ENCODE measurements around the gene CACNA2D1. TPM values are rescaled to one million over a fixed set of nuclear protein-coding genes. Genes with fewer than 3 reads are reported as not detected.

CACNA2D1 gene
- total RNA-seq, 2 experiments from 2014 or later, result not detected

GRCh38 chr7:82122275-82122674 is 321.3 kb downstream of the CACNA2D1 start:
- no peak overlapping the region for H3K4me3 Mint-ChIP-seq
- ChIA-PET POLR2A (no interaction called here), CTCF (no interaction called here)
- H3K27me3 Mint-ChIP-seq, result no peaks in the 10 kb centered on the region
- no peaks in the 10 kb centered on the region for H3K9me3 Mint-ChIP-seq
- H3K27ac Mint-ChIP-seq, result no peak overlapping the region
- H3K36me3 Mint-ChIP-seq (ENCODE audit: low read depth), result no peaks in the 10 kb centered on the region
- no peaks in the 10 kb centered on the region for H3K4me1 Mint-ChIP-seq
- no peak for DNase-seq

DNA sequence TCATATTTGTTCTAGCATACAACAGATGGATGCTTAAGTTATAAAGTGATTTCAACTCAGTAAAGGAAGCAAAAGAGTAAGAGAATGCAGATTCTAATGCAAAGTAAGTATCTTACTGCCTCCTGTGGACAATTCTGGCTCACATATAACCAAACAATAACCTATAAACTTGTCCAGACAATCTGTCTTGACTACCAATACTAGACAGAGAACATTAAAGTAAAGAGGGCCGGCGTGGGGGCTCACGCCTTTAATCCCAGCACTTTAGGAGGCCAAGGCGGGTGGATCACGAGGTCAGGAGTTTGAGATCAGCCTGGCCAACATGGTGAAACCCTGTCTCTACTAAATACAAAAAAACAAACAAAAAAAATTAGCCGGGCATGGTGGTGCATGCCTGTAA is 329.3 kb downstream of the CACNA2D1 start:
- CTCF ChIA-PET, result no interaction called here
- POLR2A ChIA-PET, result no interaction called here

GRCh38 chr7:82110146-82110840 is 333.3 kb downstream of the CACNA2D1 start:
- H3K27me3 Mint-ChIP-seq, result no peaks in the 10 kb centered on the region
- POLR2A ChIA-PET, result no interaction called here
- no peak for DNase-seq
- no peaks in the 10 kb centered on the region for H3K36me3 Mint-ChIP-seq (ENCODE audit: low read depth)
- no peak overlapping the region for H3K4me3 Mint-ChIP-seq
- no peaks in the 10 kb centered on the region for H3K4me1 Mint-ChIP-seq
- CTCF ChIA-PET, result no interaction called here
- peaks cover 7% of the 10 kb centered on the region for H3K9me3 Mint-ChIP-seq
- no peak overlapping the region for H3K27ac Mint-ChIP-seq

More for the DNA sequence above, 329.3 kb downstream of the CACNA2D1 start:
- Mint-ChIP-seq H3K27ac (no peak overlapping the region), H3K27me3 (no peaks in the 10 kb centered on the region), H3K9me3 (peaks cover 3% of the 10 kb centered on the region), H3K4me3 (no peak overlapping the region), H3K4me1 (no peaks in the 10 kb centered on the region), H3K36me3 (ENCODE audit: low read depth) (no peaks in the 10 kb centered on the region)
- no peak for DNase-seq

GRCh38 chr7:82109288-82109687 is 334.3 kb downstream of the CACNA2D1 start:
- ChIA-PET POLR2A (no interaction called here), CTCF (no interaction called here)
- Mint-ChIP-seq H3K4me3 (no peak overlapping the region), H3K4me1 (no peaks in the 10 kb centered on the region), H3K36me3 (ENCODE audit: low read depth) (no peaks in the 10 kb centered on the region), H3K9me3 (peaks cover 7% of the 10 kb centered on the region), H3K27me3 (no peaks in the 10 kb centered on the region), H3K27ac (no peak overlapping the region)
- DNase-seq, result no peak

DNA sequence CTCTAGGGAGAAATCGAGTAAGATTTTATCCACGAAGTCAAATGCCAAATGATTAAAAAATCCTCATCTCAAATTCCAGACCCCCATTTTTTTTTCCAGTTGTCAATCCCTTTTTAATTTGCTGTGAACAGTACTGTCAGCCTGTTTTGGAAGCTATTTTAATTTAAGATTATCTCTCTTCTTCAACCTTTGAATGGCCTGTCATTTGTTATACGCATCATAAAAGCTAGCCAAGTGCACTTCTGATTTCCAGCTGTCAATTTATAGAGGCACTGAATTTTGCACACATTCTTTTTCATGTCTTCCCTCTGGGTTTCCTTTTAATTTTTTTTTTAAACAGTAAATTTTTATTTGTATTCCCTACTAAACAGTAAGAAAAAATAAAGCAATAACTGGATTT is 337.4 kb downstream of the CACNA2D1 start:
- no peaks in the 10 kb centered on the region for H3K36me3 Mint-ChIP-seq (ENCODE audit: low read depth)
- ChIA-PET POLR2A (no interaction called here), CTCF (no interaction called here)
- no peaks in the 10 kb centered on the region for H3K4me1 Mint-ChIP-seq
- no peaks in the 10 kb centered on the region for H3K27me3 Mint-ChIP-seq
- H3K4me3 Mint-ChIP-seq, result no peak overlapping the region
- H3K9me3 Mint-ChIP-seq, result peaks cover 7% of the 10 kb centered on the region
- DNase-seq, result no peak
- H3K27ac Mint-ChIP-seq, result no peak overlapping the region

- Mint-ChIP-seq H3K27me3 (no peaks in the 10 kb centered on the region), H3K9me3 (peaks cover 6% of the 10 kb centered on the region), H3K27ac (no peak overlapping the region), H3K36me3 (ENCODE audit: low read depth) (no peaks in the 10 kb centered on the region), H3K4me1 (no peaks in the 10 kb centered on the region), H3K4me3 (no peak overlapping the region)
- POLR2A ChIA-PET, result no interaction called here
- DNase-seq, result no peak
- CTCF ChIA-PET, result no interaction called here
Observed at GRCh38 chr7:82105463-82105862, 338.1 kb downstream of the CACNA2D1 start.

DNA sequence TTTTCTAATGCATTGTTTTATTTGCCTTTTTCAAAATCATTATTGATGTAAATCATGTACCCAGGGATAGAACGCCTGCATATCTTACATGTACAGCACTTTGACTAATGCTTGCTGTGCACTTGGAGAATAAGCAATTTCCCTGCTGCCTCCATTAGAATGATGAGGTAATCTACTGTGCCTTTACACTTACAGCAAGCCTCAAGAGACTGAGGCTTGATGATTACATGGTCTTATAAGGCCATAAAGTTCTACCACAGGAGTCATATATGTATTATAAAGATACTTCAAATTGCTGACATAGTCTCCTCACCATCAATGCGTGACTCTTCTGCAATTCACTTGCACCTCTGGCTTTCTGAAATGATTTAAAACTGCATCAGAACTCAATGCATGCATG is 345.2 kb downstream of the CACNA2D1 start:
- Mint-ChIP-seq H3K4me3 (no peak overlapping the region), H3K4me1 (no peaks in the 10 kb centered on the region), H3K27me3 (no peaks in the 10 kb centered on the region), H3K36me3 (ENCODE audit: low read depth) (no peaks in the 10 kb centered on the region), H3K27ac (no peak overlapping the region), H3K9me3 (no peaks in the 10 kb centered on the region)
- CTCF ChIA-PET, result no interaction called here
- DNase-seq, result no peak
- POLR2A ChIA-PET, result no interaction called here

DNA sequence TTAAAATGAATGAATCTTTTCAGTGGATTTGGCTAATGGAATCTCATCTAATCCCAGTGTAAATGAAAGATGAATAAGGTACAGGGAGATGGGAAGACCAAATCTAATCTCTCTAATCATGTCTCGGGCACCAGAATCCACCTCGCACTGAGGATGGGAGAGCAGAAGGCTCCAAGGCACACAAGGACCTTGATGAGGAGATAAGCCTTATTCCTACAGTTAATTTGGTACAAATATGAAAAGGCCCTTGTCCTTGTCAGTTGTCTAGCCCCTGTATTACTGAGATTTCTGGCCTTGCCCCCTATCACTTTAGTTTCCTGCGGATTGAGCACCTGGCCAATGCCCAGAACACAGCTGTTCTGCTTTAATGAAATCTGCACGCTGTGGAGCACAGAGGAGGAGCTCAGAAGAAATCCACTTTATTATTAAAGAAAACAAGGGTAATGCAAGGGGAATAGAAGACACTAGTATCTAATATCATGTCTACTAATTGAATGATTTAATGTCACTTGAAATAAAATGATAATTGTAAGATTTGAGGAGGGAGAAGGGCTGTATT is 352.4 kb downstream of the CACNA2D1 start:
- H3K27me3 Mint-ChIP-seq, result no peaks in the 10 kb centered on the region
- no peaks in the 10 kb centered on the region for H3K36me3 Mint-ChIP-seq (ENCODE audit: low read depth)
- no peak overlapping the region for H3K4me3 Mint-ChIP-seq
- ChIA-PET POLR2A (no interaction called here), CTCF (no interaction called here)
- H3K4me1 Mint-ChIP-seq, result no peaks in the 10 kb centered on the region
- no peak for DNase-seq
- no peaks in the 10 kb centered on the region for H3K9me3 Mint-ChIP-seq
- H3K27ac Mint-ChIP-seq, result no peak overlapping the region

- no peak for DNase-seq
- no peaks in the 10 kb centered on the region for H3K4me1 Mint-ChIP-seq
- H3K36me3 Mint-ChIP-seq (ENCODE audit: low read depth), result no peaks in the 10 kb centered on the region
- CTCF ChIA-PET, result interaction anchor here (0.6 kb wide), 1 partner anchor 189 kb away, joined by 3 read pairs; no protein-coding TSS in a partner anchor
- POLR2A ChIA-PET, result no interaction called here
- peaks cover under 1% of the 10 kb centered on the region for H3K9me3 Mint-ChIP-seq
- no peak overlapping the region for H3K27ac Mint-ChIP-seq
- no peak overlapping the region for H3K4me3 Mint-ChIP-seq
- no peaks in the 10 kb centered on the region for H3K27me3 Mint-ChIP-seq
Observed at GRCh38 chr7:82087099-82087498, 356.5 kb downstream of the CACNA2D1 start.

DNA sequence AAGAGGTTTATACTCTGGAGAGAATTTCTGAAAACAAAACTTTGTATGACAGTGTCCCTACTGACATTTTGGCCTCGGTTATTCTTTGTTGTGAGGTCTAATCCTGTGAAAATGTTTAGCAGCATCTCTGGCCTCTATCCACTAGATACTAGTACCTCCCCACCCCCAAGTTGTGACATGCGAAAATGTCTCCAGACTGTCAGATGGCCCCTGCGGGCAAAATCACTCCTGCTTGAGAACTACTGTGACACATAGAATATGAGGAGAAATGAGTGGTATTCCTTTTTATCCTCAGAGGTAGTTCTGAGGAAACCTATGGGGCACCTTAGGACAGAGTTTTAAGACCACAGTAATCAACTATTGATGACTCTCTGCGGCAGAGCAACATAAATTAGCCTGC is 358.5 kb downstream of the CACNA2D1 start:
- Mint-ChIP-seq H3K4me3 (no peak overlapping the region), H3K9me3 (peaks cover 2% of the 10 kb centered on the region), H3K27ac (no peak overlapping the region), H3K4me1 (no peaks in the 10 kb centered on the region), H3K36me3 (ENCODE audit: low read depth) (no peaks in the 10 kb centered on the region), H3K27me3 (no peaks in the 10 kb centered on the region)
- CTCF ChIA-PET, result no interaction called here
- POLR2A ChIA-PET, result no interaction called here
- DNase-seq, result no peak

- H3K27me3 Mint-ChIP-seq, result no peaks in the 10 kb centered on the region
- no peak overlapping the region for H3K27ac Mint-ChIP-seq
- H3K36me3 Mint-ChIP-seq (ENCODE audit: low read depth), result no peaks in the 10 kb centered on the region
- no peak overlapping the region for H3K4me3 Mint-ChIP-seq
- ChIA-PET CTCF (no interaction called here), POLR2A (no interaction called here)
- peaks cover 2% of the 10 kb centered on the region for H3K9me3 Mint-ChIP-seq
- H3K4me1 Mint-ChIP-seq, result no peaks in the 10 kb centered on the region
- no peak for DNase-seq
Observed at GRCh38 chr7:82081644-82082224, 361.8 kb downstream of the CACNA2D1 start.

GRCh38 chr7:82080254-82080927 is 363.2 kb downstream of the CACNA2D1 start:
- CTCF ChIA-PET, result no interaction called here
- Mint-ChIP-seq H3K27me3 (no peaks in the 10 kb centered on the region), H3K36me3 (ENCODE audit: low read depth) (no peaks in the 10 kb centered on the region), H3K27ac (no peak overlapping the region), H3K9me3 (peaks cover 2% of the 10 kb centered on the region), H3K4me3 (no peak overlapping the region), H3K4me1 (no peaks in the 10 kb centered on the region)
- DNase-seq, result no peak
- POLR2A ChIA-PET, result no interaction called here

GRCh38 chr7:82079527-82079926 is 364.1 kb downstream of the CACNA2D1 start:
- POLR2A ChIA-PET, result no interaction called here
- CTCF ChIA-PET, result no interaction called here
- Mint-ChIP-seq H3K27me3 (no peaks in the 10 kb centered on the region), H3K4me1 (no peaks in the 10 kb centered on the region), H3K4me3 (no peak overlapping the region), H3K9me3 (peaks cover 2% of the 10 kb centered on the region), H3K36me3 (ENCODE audit: low read depth) (no peaks in the 10 kb centered on the region), H3K27ac (no peak overlapping the region)
- no peak for DNase-seq

DNA sequence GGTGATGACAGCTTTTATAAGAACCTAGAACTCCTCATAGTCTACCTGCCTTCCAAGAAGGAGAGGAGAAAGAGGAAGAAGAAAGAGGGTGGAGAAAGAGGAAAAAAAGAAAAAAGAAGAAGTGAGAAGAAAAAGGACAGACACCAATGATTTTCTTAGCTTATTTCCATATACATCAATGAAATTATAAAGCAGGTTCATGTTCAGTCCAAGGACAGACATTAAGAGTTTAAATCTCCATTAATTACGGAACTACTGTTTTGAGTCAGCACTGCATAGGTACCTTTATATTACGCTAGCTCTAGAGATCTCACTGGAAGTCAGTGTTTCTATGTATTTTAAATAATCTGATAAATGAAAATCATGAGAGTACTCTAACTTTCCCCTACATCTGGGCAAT is 364.8 kb downstream of the CACNA2D1 start:
- no peak for DNase-seq
- no peaks in the 10 kb centered on the region for H3K27me3 Mint-ChIP-seq
- POLR2A ChIA-PET, result no interaction called here
- H3K4me1 Mint-ChIP-seq, result no peaks in the 10 kb centered on the region
- no peak overlapping the region for H3K4me3 Mint-ChIP-seq
- peaks cover 2% of the 10 kb centered on the region for H3K9me3 Mint-ChIP-seq
- CTCF ChIA-PET, result no interaction called here
- no peak overlapping the region for H3K27ac Mint-ChIP-seq
- H3K36me3 Mint-ChIP-seq (ENCODE audit: low read depth), result no peaks in the 10 kb centered on the region
